HG02642 (cell line): ENCODE measurements around the gene PRUNE2.
A peak's percentile ranks its signal among the peaks of the same experiment; 100 is the strongest.
"Not testable (repeated sequence)": the region's sequence is repeated elsewhere in the genome, so short reads cannot be mapped to it uniquely, and the experiment has no call there.

Experiments used
- ATAC-seq: cut with Tn5 transposase; IDR thresholded peaks from one replicate; pipeline ENCODE4 v1.9.1; 2021; ENCODE audit warnings: mild to moderate bottlenecking; ENCODE audit not compliant: unreplicated experiment, poor library complexity

PRUNE2 gene

DNA sequence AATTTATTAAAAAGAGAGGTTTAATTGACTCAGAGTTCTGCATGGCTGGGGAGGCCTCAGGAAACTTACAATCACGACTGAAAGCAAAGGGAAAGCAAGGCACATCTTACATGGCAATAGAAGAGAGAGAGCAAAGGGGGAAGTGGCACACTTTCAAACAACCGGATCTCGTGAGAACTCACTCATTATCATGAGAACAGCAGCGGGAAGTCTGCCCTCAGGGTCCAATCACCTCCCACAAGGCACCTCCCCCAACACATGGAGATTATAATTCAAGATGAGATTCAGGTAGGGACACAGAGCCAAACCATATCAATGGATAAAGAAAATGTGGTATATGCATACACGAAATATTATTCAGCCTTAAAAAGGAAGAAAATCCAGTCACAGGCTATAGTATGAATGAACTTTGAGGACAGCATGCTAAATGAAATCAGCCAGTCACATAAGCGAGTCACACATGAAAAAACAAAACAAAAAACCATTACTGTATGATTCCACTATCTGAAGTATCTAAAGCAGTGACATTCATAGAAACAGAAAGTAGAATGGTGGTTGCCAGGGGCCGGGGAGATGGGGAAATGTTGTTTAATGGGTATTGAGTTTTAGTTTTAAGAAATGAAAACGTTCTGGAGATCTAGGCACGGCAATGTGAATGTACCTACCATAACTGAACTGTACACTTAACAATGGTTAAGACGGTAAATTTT, 225.0 kb downstream of the PRUNE2 start:
- no peak for ATAC-seq

GRCh38 chr9:76677481-76678055, 228.3 kb downstream of the PRUNE2 start:
- no peak for ATAC-seq

GRCh38 chr9:76676857-76677256, 229.1 kb downstream of the PRUNE2 start:
- no peak for ATAC-seq

DNA sequence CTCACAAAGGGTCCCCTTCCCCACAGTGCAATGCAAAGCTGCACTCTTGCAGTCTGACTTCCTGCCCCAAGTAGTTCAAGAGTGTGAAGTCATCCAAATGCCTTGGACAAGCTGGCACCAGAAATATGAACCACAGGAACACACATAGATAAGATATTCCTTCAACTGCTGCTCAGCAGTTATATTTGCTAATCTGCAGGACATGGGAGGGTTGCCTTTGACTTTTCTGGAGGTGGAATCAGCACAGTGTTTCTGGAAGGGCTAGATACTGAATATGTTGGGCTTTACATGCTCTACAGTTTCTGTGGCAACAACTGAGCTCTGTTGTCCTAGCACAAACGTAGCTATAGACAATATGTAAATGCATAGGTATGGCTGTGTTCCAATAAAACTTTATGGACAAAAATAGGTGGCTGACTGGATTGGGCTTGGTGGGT, 238.4 kb downstream of the PRUNE2 start:
- no peak for ATAC-seq

DNA sequence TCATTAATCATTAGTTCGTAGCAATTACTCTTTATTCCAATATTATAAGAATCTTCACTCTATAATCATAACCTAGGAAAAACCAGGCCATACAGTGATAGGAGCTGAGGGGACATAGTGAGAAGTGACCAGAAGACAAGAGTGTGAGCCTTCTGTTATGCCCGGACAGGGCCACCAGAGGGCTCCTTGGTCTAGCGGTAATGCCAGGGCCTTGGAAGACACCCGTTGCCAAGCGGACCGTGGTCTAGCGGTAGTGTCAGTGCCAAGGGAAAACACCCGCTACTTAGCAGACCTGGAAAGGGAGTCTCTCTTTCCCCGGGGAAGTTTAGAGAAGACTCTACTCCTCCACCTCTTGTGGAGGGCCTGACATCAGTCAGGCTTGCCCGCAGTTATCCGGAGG, 239.9 kb downstream of the PRUNE2 start:
- not testable (repeated sequence) for ATAC-seq

- no peak for ATAC-seq
Measured at GRCh38 chr9:76665458-76665857, 240.5 kb downstream of the PRUNE2 start.

- no peak for ATAC-seq
Measured at GRCh38 chr9:76664120-76664519, 241.8 kb downstream of the PRUNE2 start.

- ATAC-seq: no peak
Measured at GRCh38 chr9:76662476-76663281, 243.2 kb downstream of the PRUNE2 start.

GRCh38 chr9:76658510-76659231, 247.2 kb downstream of the PRUNE2 start:
- peak; percentile 85 for ATAC-seq

DNA sequence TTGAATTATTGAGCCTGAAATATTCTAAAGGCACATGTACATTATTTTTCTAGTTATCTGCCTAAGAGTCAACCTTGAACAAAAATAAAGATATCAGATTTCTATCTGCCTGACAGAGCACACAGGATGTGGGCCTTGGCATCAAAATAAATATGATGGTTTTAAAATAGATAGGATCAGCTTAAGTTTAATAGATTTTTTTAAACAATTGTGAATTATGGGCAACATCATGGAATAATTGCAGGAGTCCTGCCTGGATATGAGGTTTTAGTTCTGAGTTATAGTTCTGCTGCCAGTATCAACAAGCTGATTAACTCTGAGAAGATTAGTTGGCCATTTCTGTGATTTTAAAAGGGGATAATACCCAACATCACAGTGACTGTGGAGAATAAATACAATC, 248.6 kb downstream of the PRUNE2 start:
- no peak for ATAC-seq

DNA sequence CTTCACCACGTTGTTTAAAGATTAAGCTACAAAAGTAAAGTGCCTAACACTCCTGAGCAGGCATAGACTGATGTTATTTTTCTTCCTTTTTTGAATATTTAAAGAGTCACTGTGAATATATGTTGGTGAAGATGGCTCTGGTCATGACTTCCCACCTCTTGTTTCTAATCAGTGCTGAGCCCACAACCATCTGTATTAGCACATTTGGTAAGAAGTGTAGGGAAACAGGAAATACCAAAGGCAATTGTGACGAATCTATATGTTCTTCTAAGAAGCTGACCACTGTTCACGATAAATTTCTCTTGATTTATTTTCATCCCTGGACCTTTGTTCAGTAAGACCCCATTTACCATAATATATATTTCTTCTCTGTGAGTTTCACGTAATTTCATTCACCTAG, 249.9 kb downstream of the PRUNE2 start:
- no peak for ATAC-seq

GRCh38 chr9:76655121-76655541, 250.8 kb downstream of the PRUNE2 start:
- no peak for ATAC-seq

DNA sequence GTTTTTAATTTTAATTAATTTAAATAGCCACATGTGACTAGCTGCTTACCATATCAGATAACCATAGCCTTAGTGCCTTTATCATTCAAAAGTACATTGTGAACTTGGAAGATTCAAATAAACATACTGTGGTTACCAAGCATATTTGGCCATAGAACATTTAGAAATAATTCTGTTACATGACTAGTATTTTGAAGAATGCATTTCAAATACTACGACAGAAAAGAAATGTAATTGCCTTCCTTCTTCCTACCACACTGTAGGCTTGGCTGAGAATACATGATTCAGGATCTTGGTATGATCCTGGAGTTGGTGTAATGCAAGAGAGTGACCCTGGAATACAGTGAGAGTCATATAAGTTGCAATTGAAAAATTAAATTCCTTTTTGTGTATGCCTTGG, 251.3 kb downstream of the PRUNE2 start:
- no peak for ATAC-seq

- no peak for ATAC-seq
Measured at GRCh38 chr9:76654051-76654461, 251.9 kb downstream of the PRUNE2 start.

DNA sequence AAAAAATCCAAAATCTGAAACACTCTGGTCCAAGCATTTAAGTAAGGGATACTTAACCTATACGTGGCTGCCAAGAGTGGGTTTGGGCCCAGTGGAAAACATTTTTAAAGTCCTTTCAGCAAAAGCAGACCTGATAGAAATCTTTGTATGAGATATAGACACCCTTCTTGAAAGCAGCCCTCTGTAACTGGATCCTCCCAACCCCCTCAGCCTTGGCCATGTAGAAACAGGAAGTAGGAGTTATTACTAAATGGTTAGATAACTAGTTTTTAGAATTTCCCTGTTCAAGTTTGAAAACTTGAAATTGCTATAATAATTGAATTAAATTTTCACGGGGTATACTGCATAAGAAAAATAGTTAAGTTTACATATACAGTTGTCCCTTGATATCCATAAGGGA, 253.0 kb downstream of the PRUNE2 start:
- no peak for ATAC-seq

DNA sequence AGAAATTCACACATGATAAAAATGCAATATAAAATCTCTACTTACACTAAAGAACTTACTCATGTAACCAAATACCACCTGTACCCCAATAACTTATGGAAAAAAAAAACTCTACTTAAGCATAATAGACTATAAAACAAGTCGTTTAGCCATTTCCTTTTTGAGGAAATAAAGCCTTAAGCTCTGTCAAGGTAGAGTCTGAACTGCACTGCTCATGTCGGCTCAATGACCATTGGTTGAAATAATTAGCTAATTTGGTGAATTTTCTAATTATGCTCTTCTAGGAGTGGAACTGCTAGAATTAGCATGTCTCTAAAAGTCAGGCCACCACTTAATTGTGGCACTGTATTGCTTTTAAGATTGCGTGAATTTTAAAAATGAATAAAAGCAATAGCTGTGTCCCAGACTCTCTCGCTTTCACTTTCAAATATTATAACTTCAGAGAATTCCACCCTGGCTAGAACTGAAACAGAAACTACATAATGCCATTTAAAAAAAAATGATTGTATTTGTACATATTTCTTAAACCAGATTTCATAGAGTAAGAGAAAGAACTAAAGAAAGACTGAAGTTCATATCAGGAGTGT, 254.7 kb downstream of the PRUNE2 start:
- ATAC-seq: peak; percentile 53

- no peak for ATAC-seq
Measured at GRCh38 chr9:76650692-76651091, 255.2 kb downstream of the PRUNE2 start.

DNA sequence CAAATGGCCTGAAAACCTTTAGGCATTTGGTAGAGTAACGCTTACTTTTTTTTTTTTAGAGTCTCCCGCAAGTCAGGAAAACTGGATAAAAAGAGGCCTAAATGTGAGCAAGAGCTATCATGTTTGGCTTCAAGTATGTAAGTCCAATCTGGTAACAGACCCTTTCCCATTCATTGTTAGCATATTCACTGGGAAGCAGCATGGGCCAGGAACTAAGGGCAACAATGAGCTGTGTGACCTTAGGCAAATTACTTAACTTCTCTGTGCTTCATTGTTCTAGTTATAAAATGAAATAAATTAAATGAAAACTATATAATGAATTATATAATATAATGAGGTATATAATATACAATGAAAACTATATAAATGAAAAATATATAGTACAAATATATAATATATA, 256.0 kb downstream of the PRUNE2 start:
- no peak for ATAC-seq

- ATAC-seq: no peak
Measured at GRCh38 chr9:76646249-76646648, 259.7 kb downstream of the PRUNE2 start.

DNA sequence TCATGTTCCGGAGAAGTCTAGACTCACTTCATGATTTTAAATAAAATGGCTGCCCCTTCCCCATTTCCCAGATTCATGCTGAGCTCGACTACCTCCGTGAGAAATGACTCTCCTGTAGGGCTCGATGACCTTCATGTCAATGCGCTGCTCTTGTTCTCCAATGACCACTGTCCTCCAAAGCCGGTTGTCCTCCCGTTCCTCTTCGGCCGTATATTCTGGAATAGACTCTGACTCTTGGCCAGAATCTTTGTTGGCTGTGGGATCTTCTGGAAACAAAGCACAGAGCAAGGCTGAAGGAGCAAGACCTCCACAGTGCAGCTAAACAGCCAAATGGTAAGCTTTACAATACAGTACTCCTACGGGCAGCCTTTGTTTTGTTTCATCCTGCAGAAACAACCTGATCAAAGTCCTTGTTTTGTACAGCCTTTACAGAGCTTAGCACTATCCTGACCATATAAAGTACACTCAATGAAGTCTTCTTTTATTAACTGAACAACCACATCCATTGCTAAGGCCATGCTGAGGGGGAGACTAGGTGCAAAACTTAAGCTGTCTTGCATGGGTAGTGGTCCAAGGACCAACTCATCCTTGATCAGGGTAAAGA, 261.2 kb downstream of the PRUNE2 start:
- ATAC-seq: no peak
